Globus pallidus (tissue), 1 donor: Measurements from ENCODE around the gene SYDE1.

ENCODE experiments used
- DNase-seq: peaks from one replicate; pipeline ENCODE4 v3.0.0-alpha.2; 2015; ENCODE audit warnings: low spot score

Gene SYDE1

DNA sequence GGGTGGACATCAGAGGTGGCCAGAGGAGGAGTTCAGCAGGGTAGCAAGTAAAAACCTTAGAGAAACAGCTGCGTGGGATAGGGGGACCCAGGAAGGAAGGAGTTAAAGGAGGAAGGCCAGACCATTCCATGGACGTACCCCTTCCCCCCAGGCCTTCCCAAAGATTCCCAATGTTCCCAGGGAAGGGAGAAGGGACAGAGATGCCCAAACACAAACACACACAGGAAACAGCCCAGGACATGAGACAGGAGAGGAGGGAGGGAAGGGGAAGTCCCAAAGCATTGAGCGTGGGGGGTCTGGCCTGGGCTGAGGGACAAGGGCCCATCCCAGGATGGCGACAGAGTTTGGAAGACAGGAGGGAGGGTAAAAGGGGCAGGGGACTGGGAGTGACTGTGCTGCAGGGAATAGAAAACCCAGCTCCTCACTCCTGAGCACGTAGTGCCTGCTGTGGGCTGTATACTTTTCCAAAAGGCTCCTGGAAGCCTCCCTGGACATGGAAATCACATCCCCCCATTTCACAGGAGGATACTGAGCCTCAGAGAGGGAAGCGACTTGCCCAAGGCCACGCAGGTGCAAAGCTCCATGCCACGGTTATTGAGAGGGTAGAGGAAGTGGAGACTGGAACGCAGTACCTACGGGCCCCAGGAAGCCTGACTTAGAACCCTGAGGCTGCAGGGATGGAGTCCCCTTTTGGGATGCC lies 1.1 kb downstream of the SYDE1 start:
- no peak for DNase-seq

GRCh38 chr19:15108845-15109767 lies 1.9 kb downstream of the SYDE1 start:
- no peak for DNase-seq

- no peak for DNase-seq
These were observed 2.7 kb downstream of the SYDE1 start for GRCh38 chr19:15109768-15110417.

DNA sequence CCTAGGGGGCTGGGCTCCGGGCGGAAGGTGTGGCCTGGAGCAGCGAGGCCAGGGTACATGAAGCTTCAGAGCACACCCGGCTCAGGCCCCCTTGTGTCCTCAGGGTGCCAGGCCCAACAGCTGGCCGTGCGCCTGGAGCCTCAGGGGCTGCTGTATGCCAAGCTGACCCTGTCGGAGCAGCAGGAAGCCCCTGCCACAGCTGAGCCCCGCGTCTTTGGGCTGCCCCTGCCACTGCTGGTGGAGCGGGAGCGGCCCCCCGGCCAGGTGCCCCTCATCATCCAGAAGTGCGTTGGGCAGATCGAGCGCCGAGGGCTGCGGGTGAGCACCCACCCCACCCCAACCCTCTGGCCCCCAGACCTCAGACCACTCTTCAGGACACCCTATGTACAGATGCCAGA lies 3.2 kb downstream of the SYDE1 start:
- DNase-seq, result no peak

GRCh38 chr19:15111758-15112157 lies 4.6 kb downstream of the SYDE1 start:
- no peak for DNase-seq

DNA sequence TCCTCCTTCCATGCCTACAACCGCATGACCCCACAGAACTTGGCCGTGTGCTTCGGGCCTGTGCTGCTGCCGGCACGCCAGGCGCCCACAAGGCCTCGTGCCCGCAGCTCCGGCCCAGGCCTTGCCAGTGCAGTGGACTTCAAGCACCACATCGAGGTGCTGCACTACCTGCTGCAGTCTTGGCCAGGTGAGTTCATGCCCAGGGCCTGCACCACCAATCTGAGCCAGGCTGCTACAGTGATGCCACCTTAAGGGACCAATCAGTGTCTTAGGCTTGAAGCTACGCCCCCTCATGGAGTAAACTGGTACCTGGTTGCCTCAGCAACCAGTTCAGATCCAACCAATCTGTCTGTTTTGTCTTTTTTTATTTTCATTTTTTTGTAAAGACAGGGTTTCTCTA lies 5.2 kb downstream of the SYDE1 start:
- DNase-seq, result no peak

- DNase-seq, result no peak
These were observed 6.3 kb downstream of the SYDE1 start for GRCh38 chr19:15113245-15114152.

DNA sequence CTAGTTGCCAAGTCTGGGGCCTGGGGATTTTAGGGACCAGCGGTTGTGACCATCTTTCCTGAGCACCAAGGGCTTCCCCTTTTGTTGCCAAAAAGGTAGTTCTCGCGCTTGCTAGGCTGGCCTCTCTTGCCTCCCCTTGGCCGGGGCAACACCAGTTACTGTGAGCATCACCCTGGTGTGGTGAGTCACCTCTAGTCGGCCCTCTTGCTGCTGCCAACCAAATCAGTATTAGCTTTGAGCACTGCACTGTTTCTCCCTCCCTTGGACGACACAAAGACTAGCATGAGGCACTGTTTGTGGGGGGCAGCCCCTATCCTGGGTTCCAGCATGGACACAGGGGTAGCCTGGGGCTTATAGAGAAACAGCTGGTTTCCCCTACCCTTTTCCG lies 6.9 kb downstream of the SYDE1 start:
- DNase-seq, result no peak

GRCh38 chr19:15115080-15115479 lies 7.9 kb downstream of the SYDE1 start:
- DNase-seq, result peak; percentile 46

GRCh38 chr19:15115762-15116615 lies 8.8 kb downstream of the SYDE1 start:
- DNase-seq, result no peak

DNA sequence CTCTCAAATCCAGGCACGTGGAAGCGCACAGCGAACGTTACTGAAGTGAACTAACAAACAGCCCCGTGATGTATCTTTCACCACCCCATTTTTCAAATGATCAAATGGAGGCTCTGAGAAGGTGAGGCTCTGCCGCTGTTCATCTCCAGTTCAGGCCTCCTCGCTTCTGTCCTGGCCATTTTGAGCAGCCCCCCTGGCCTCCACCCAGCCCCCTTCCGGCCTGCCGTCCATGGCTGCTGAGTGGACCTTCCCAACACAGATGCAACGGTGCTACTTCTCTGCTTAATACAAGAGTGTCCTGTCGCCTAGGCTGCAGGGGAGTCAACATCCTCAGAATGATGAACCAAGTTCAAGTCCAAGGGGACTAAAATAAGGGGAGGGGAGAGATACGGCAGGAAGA lies 9.7 kb downstream of the SYDE1 start:
- no peak for DNase-seq

GRCh38 chr19:15118248-15118647 lies 11.0 kb downstream of the SYDE1 start:
- DNase-seq, result no peak

DNA sequence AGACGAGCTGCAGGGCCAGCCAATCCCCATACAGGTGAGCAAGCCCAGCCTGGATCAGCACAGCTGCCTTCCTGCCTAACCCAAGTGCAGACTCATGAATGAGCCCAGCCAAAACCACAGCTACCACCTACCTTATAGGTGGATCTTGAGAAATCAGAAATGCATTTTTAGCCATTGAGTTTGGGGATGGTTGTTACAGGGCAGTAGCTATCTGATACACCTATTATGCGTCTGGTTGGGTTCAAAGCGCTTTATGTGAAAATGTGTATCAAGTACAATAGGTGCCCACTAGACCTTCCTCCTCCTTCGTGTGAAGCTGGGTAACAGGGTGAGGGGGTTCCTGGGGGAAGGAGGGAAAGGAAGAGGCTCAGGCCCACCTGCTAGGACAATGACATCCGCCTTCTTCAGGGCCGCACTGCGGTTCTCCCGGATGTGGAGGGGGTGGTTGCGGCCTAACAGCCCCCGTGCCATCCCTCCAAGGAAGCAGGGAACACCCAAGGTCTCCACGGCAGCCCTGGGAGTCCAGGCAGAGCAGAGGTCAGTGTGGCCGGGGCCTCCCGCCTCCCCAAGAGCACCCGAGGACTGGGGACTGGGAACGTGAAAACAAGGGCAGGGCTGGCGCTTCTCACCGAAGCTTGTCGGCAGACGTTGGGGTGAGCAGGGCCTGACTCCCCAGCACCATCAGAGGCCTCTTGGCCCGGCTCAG lies 11.7 kb downstream of the SYDE1 start:
- no peak for DNase-seq

- no peak for DNase-seq
These were observed 13.2 kb downstream of the SYDE1 start for GRCh38 chr19:15120135-15121026.

- DNase-seq, result no peak
These were observed 15.3 kb downstream of the SYDE1 start for GRCh38 chr19:15122331-15123030.

DNA sequence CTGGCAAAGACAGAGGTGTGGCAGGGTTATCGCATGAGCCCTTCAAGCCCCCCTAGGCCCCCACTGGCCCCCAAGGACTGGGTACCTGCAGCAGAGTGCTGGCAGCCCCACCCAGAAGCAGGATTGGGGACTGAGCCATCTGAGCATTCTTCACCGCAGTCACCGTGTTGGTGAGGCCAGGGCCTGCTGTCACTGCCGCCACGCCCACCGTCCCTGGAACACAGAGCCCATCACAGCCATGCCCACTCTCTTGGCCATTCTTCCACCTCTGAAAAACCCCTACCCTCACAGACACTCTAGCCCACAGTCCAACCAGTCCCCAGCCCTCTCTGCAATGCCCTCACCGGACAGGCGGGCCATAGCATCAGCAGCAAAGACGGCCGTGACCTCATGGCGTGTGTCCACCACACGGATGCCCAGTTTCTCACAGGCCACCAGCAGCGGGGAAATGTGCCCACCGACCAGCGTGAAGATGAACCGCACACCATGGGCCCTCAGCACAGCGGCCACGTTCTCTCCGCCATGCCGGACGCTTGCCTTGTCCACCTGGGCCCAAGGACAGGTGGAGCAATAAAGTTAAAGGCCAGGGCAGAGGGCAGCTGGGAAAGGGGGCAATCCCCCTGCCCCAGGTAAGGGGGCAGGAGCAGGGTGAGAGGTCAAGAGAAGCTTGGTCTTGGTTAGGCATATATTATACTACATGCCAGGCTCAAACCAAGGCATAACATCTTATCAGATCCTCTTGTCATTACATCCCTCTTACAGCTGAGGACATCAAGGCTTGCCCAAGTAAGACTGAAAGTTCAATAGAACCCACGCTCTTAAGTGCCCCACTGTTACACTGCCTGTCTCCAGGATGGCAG lies 16.1 kb downstream of the SYDE1 start:
- DNase-seq, result no peak

- peak; percentile 77 for DNase-seq
These were observed 16.7 kb downstream of the SYDE1 start for GRCh38 chr19:15123900-15124299.
